SK-N-SH treated with all-trans-retinoic acid at 6 μM for 48 hours (cell line): Measurements from ENCODE around the gene PPFIA3.

Source experiments
- ATAC-seq: fragments of 200-7000 bp; cut with Tn5 transposase; 3 replicates; pipeline ENCODE4 v1.9.1; 2020; ENCODE audit warnings: mild to moderate bottlenecking, moderate library complexity
- ARNTL ChIP-seq: fragments of 450-650 bp; formaldehyde crosslinking; IDR thresholded peaks from 2 replicates; pipeline ENCODE4 v1.5.0; 2020; ENCODE audit warnings: low read depth, mild to moderate bottlenecking, moderate library complexity, borderline replicate concordance
- BACH2 ChIP-seq: fragments of 250-450 bp; sonication (Bioruptor Pico); IDR thresholded peaks from 2 replicates; pipeline ENCODE4 v1.9.0; 2021; ENCODE audit warnings: mild to moderate bottlenecking, borderline replicate concordance
- CSDC2 ChIP-seq: fragments of 250-450 bp; sonication (Bioruptor Pico); IDR thresholded peaks from 2 replicates; pipeline ENCODE4 v1.5.0; 2020; ENCODE audit warnings: mild to moderate bottlenecking, moderate library complexity
- CSRNP3 ChIP-seq: fragments of 250-450 bp; sonication (Bioruptor Pico); IDR thresholded peaks from 2 replicates; pipeline ENCODE4 v1.5.1; 2021; ENCODE audit warnings: mild to moderate bottlenecking, moderate library complexity
- ESRRG ChIP-seq: fragments of 250-450 bp; sonication (Bioruptor Pico); IDR thresholded peaks from 2 replicates; pipeline ENCODE4 v1.6.1; 2021; ENCODE audit warnings: mild to moderate bottlenecking
- GLIS3 ChIP-seq: fragments of 250-450 bp; sonication (Bioruptor Pico); IDR thresholded peaks from 2 replicates; pipeline ENCODE4 v1.5.0; 2020; ENCODE audit warnings: mild to moderate bottlenecking, moderate library complexity
- ISL1 ChIP-seq: fragments of 250-450 bp; sonication (Bioruptor Pico); IDR thresholded peaks from 2 replicates; pipeline ENCODE4 v2.1.2; 2022; ENCODE audit warnings: mild to moderate bottlenecking, moderate library complexity
- OSR1 ChIP-seq: fragments of 250-450 bp; sonication (Bioruptor Pico); IDR thresholded peaks from 2 replicates; pipeline ENCODE4 v1.8.0; 2022; ENCODE audit warnings: moderate library complexity, mild to moderate bottlenecking, inconsistent platforms
- POU6F1 ChIP-seq: fragments of 250-450 bp; sonication (Bioruptor Pico); IDR thresholded peaks from 2 replicates; pipeline ENCODE4 v1.8.0; 2021; ENCODE audit warnings: low read depth, mild to moderate bottlenecking, moderate library complexity, borderline replicate concordance
- PPARA ChIP-seq: fragments of 250-450 bp; sonication (Bioruptor Pico); IDR thresholded peaks from 2 replicates; pipeline ENCODE4 v1.5.0; 2020; ENCODE audit warnings: mild to moderate bottlenecking, borderline replicate concordance
- RARB ChIP-seq: fragments of 250-450 bp; sonication (Bioruptor Pico); IDR thresholded peaks from 2 replicates; pipeline ENCODE4 v1.8.0; 2021; ENCODE audit warnings: mild to moderate bottlenecking, moderate library complexity
- SNAI2 ChIP-seq: fragments of 250-450 bp; sonication (Bioruptor Pico); IDR thresholded peaks from 2 replicates; pipeline ENCODE4 v1.5.0; 2020; ENCODE audit warnings: mild to moderate bottlenecking, moderate library complexity
- TCF4 ChIP-seq: fragments of 250-450 bp; sonication (Bioruptor Pico); IDR thresholded peaks from 2 replicates; pipeline ENCODE4 v1.8.0; 2021; ENCODE audit warnings: mild to moderate bottlenecking, moderate library complexity, borderline replicate concordance
- TOX ChIP-seq: fragments of 250-450 bp; sonication (Bioruptor Pico); IDR thresholded peaks from 2 replicates; pipeline ENCODE4 v1.8.0; 2021; ENCODE audit warnings: mild to moderate bottlenecking, moderate library complexity, borderline replicate concordance
- TSHZ2 ChIP-seq: fragments of 250-450 bp; sonication (Bioruptor Pico); IDR thresholded peaks from 2 replicates; pipeline ENCODE4 v1.5.0; 2020; ENCODE audit warnings: mild to moderate bottlenecking, moderate library complexity
- ZC3H10 ChIP-seq: fragments of 250-450 bp; sonication (Bioruptor Pico); IDR thresholded peaks from 2 replicates; pipeline ENCODE4 v1.5.1; 2021; ENCODE audit warnings: mild to moderate bottlenecking, moderate library complexity
- ZFP3 ChIP-seq: fragments of 250-450 bp; sonication (Bioruptor Pico); IDR thresholded peaks from 2 replicates; pipeline ENCODE4 v1.5.0; 2020; ENCODE audit warnings: mild to moderate bottlenecking, moderate library complexity
- ZFP30 ChIP-seq: fragments of 450-650 bp; formaldehyde crosslinking; IDR thresholded peaks from 2 replicates; pipeline ENCODE4 v1.5.0; 2022; ENCODE audit warnings: mild to moderate bottlenecking, moderate library complexity
- ZNF565 ChIP-seq: fragments of 450-650 bp; formaldehyde crosslinking; conservative IDR thresholded peaks from 2 replicates; pipeline ENCODE4 v1.5.0; 2020; ENCODE audit warnings: low read depth, mild to moderate bottlenecking, moderate library complexity
- ZNF70 ChIP-seq: fragments of 450-650 bp; formaldehyde crosslinking; IDR thresholded peaks from 2 replicates; pipeline ENCODE4 v1.5.0; 2020; ENCODE audit warnings: mild to moderate bottlenecking, moderate library complexity
- ZNF8 ChIP-seq: fragments of 450-650 bp; formaldehyde crosslinking; IDR thresholded peaks from 2 replicates; pipeline ENCODE4 v1.5.0; 2020; ENCODE audit warnings: mild to moderate bottlenecking, moderate library complexity
- TF ChIP-seq, protein P1 (sequence below): fragments of 250-450 bp; sonication (Bioruptor Pico); IDR thresholded peaks from 2 replicates; pipeline ENCODE4 v1.5.1; 2020; ENCODE audit warnings: low read depth, mild to moderate bottlenecking, moderate library complexity
- TF ChIP-seq, protein P2 (sequence below): fragments of 250-450 bp; sonication (Bioruptor Pico); IDR thresholded peaks from 2 replicates; pipeline ENCODE4 v1.8.0; 2020; ENCODE audit warnings: mild to moderate bottlenecking, moderate library complexity, borderline replicate concordance

Gene PPFIA3

DNA sequence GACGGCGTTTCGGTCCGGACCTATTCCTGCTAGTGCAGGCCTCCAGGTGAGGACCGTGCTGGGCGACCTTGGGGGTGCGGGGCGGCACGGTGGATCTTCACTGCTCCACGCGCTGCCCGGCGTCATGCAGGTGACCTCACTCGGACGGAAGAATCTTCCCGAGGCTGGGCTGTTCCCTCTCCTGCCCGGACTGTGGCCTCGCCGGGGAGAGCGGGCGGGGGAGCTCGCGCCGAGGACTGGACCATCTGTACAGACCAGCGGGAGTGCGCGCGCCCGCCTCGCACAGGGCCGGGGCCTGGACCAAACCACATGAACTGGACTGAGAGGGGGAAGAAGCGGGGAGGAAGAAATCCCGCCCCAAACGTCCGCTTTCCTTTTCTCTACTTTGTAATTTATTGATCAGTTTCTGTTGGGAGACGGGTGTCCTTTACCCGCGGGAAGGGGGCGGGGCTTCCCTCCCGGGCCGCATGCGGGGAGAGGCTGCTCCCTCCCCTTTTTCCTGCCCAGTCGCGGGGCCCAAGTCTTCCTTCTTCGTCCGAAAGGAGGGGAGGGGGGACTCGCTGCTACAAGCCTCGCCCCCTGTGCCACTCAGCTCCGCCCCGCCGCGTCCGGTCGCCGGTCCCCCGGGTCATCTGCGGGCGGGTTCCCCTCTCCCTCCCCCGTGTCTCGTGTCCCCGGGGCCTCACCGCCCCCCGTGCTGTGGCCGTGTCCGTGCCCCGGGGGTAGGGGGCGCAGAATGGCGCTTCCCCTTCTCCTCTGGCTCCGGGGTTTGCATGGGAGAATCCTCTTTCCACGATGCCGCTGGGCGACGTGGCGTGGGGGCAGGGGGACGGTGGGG is 31.0 kb downstream of the PPFIA3 start:
- ATAC-seq, result peak; percentile 75
- TF ChIP-seq ZNF8 (no peak), TOX (no peak), TCF4 (no peak), PPARA (CRISPR knock-in tag) (no peak), GLIS3 (no peak), ARNTL (CRISPR knock-in tag) (no peak), BACH2 (CRISPR knock-in tag) (no peak), ZFP30 (CRISPR knock-in tag) (no peak), TSHZ2 (CRISPR knock-in tag) (no peak), CSRNP3 (CRISPR knock-in tag) (no peak), OSR1 (CRISPR knock-in tag) (no peak), RARB (CRISPR knock-in tag) (no peak), ISL1 (CRISPR knock-in tag) (no peak), ZNF70 (CRISPR knock-in tag) (no peak), ESRRG (CRISPR knock-in tag) (no peak), ZC3H10 (no peak), ZNF565 (CRISPR knock-in tag) (no peak)
- TF ChIP-seq, protein P1, sequence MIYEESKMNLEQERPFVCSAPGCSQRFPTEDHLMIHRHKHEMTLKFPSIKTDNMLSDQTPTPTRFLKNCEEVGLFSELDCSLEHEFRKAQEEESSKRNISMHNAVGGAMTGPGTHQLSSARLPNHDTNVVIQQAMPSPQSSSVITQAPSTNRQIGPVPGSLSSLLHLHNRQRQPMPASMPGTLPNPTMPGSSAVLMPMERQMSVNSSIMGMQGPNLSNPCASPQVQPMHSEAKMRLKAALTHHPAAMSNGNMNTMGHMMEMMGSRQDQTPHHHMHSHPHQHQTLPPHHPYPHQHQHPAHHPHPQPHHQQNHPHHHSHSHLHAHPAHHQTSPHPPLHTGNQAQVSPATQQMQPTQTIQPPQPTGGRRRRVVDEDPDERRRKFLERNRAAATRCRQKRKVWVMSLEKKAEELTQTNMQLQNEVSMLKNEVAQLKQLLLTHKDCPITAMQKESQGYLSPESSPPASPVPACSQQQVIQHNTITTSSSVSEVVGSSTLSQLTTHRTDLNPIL, result no peak
- TF ChIP-seq, protein P2, sequence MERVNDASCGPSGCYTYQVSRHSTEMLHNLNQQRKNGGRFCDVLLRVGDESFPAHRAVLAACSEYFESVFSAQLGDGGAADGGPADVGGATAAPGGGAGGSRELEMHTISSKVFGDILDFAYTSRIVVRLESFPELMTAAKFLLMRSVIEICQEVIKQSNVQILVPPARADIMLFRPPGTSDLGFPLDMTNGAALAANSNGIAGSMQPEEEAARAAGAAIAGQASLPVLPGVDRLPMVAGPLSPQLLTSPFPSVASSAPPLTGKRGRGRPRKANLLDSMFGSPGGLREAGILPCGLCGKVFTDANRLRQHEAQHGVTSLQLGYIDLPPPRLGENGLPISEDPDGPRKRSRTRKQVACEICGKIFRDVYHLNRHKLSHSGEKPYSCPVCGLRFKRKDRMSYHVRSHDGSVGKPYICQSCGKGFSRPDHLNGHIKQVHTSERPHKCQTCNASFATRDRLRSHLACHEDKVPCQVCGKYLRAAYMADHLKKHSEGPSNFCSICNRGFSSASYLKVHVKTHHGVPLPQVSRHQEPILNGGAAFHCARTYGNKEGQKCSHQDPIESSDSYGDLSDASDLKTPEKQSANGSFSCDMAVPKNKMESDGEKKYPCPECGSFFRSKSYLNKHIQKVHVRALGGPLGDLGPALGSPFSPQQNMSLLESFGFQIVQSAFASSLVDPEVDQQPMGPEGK (CRISPR knock-in tag), result no peak

GRCh38 chr19:49150944-49151243 is 31.6 kb downstream of the PPFIA3 start:
- ATAC-seq, result no peak
- TF ChIP-seq TSHZ2 (CRISPR knock-in tag) (no peak), ZC3H10 (no peak), TOX (no peak), CSDC2 (CRISPR knock-in tag) (no peak), POU6F1 (CRISPR knock-in tag) (no peak), TCF4 (no peak), BACH2 (CRISPR knock-in tag) (no peak), ZNF565 (CRISPR knock-in tag) (no peak), OSR1 (CRISPR knock-in tag) (no peak), ESRRG (CRISPR knock-in tag) (no peak), ARNTL (CRISPR knock-in tag) (no peak), ZFP3 (CRISPR knock-in tag) (no peak), SNAI2 (CRISPR knock-in tag) (no peak), CSRNP3 (CRISPR knock-in tag) (no peak), ZNF8 (no peak), PPARA (CRISPR knock-in tag) (no peak), ZNF70 (CRISPR knock-in tag) (no peak), RARB (CRISPR knock-in tag) (no peak)
- TF ChIP-seq, protein P1, result no peak
